ENCODE measurements around the gene BCAS3.

The BCAS3 gene

GRCh38 chr17:61131585-61131984, 453.9 kb downstream of the BCAS3 start:
- no peak overlapping the region for H3K27ac ChIP-seq
- no peak for TF ChIP-seq ZFX (IDR thresholded peaks at IDR 0.05; ENCODE audit: borderline replicate concordance)
- TF ChIP-seq, protein P1, sequence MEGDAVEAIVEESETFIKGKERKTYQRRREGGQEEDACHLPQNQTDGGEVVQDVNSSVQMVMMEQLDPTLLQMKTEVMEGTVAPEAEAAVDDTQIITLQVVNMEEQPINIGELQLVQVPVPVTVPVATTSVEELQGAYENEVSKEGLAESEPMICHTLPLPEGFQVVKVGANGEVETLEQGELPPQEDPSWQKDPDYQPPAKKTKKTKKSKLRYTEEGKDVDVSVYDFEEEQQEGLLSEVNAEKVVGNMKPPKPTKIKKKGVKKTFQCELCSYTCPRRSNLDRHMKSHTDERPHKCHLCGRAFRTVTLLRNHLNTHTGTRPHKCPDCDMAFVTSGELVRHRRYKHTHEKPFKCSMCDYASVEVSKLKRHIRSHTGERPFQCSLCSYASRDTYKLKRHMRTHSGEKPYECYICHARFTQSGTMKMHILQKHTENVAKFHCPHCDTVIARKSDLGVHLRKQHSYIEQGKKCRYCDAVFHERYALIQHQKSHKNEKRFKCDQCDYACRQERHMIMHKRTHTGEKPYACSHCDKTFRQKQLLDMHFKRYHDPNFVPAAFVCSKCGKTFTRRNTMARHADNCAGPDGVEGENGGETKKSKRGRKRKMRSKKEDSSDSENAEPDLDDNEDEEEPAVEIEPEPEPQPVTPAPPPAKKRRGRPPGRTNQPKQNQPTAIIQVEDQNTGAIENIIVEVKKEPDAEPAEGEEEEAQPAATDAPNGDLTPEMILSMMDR (IDR thresholded peaks at IDR 0.05), result no peak

GRCh38 chr17:61132524-61132923, 454.9 kb downstream of the BCAS3 start:
- TF ChIP-seq ZFX (IDR thresholded peaks at IDR 0.05; ENCODE audit: borderline replicate concordance), result no peak
- TF ChIP-seq, protein P1 (IDR thresholded peaks at IDR 0.05), result no peak
- no peak overlapping the region for H3K27ac ChIP-seq

DNA sequence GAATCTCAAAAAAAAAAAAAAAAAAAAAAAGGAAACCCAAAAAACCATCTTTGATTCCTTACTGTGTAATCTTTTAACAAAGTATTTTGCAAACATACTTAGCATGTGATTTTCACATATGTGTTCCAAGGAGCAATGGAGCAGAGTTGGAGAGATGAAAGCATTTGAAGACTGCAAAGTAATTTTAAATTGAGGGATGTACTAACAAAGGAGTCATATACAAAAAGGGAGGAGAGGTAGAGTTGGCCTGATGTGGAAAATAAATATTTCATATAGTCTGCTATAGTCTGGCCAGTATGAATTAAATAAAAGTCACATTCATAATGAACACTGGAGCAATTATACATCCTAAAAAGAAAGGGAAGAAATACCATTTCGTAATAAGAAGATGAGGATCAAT, 456.2 kb downstream of the BCAS3 start:
- no peak overlapping the region for H3K27ac ChIP-seq
- TF ChIP-seq, protein P1 (IDR thresholded peaks at IDR 0.05), result no peak
- TF ChIP-seq ZFX (IDR thresholded peaks at IDR 0.05; ENCODE audit: borderline replicate concordance), result no peak

- no peak for TF ChIP-seq ZFX (IDR thresholded peaks at IDR 0.05; ENCODE audit: borderline replicate concordance)
- TF ChIP-seq, protein P1 (IDR thresholded peaks at IDR 0.05), result no peak
- no peak overlapping the region for H3K27ac ChIP-seq
Measured at GRCh38 chr17:61134551-61135235, 457.0 kb downstream of the BCAS3 start.

- H3K27ac ChIP-seq, result no peak overlapping the region
- TF ChIP-seq, protein P1 (IDR thresholded peaks at IDR 0.05), result no peak
- TF ChIP-seq ZFX (IDR thresholded peaks at IDR 0.05; ENCODE audit: borderline replicate concordance), result no peak
Measured at GRCh38 chr17:61135782-61136181, 458.1 kb downstream of the BCAS3 start.

- H3K27ac ChIP-seq, result no peak overlapping the region
- TF ChIP-seq, protein P1 (IDR thresholded peaks at IDR 0.05), result no peak
- TF ChIP-seq ZFX (IDR thresholded peaks at IDR 0.05; ENCODE audit: borderline replicate concordance), result no peak
Measured at GRCh38 chr17:61136296-61136695, 458.6 kb downstream of the BCAS3 start.

DNA sequence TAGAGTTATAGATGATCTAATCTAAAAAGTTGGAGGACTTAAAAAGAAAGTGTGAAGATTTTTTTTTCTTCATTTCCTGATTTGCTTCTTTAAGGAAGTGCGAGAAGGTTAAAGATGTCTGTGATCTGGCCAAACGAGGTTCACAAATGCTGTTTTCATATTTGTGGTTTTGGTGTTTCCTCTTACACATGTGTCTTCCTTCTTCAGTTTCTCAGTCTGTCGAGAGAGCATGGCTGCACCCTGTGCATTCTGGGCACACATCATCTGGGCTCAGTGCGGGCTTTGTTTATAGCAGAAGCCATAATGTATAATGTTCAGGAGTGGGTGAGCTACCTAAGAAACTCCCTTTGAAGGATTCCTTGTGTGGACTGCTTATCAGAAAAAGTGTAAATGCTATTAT, 461.6 kb downstream of the BCAS3 start:
- H3K27ac ChIP-seq, result no peak overlapping the region
- TF ChIP-seq, protein P1 (IDR thresholded peaks at IDR 0.05), result no peak
- no peak for TF ChIP-seq ZFX (IDR thresholded peaks at IDR 0.05; ENCODE audit: borderline replicate concordance)
